GM13977 (cell line): Measurements from ENCODE around the gene COL11A1.

ENCODE experiments used
- DNase-seq: peaks from one replicate; pipeline ENCODE4 v3.0.0; 2012; ENCODE audit warnings: low spot score
- in situ Hi-C: fragments of 300-500 bp; cut with MboI; formaldehyde crosslinking; loops from one replicate; pipeline ENCODE4 v1.12.0; 2022; ENCODE audit warnings: low sequenced_read_pairs, low pct_unique_long_range_greater_than_20kb, mixed read lengths, inconsistent platforms; ENCODE audit not compliant: unreplicated experiment
- TF ChIP-seq, protein P1 (sequence below): IDR thresholded peaks from 2 replicates; pipeline ENCODE4 v1.5.1; 2012; ENCODE audit warnings: mild to moderate bottlenecking, control low read depth; ENCODE audit not compliant: insufficient read depth; ENCODE audit errors: extremely low read depth, missing control alignments

The COL11A1 gene

DNA sequence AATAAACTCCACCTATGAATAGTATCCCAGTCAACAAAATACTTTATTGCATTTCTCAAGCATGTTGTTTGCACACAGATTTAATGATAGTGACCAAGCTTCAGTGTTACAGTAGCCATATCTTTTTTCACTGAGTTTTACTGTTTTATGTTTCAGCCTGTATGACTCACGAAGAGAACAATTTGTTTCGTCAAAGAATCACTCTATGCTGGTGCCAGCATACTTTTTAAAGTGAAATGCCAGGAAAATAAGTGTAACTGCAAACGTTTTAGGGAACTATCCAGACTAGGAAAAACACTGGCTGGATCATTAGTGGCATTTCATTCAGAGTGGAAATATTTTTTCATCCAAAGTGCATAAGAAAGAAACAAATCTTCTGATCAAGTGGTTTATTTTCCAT lies 210.8 kb downstream of the COL11A1 start:
- in situ Hi-C loops = no loop called here
- TF ChIP-seq, protein P1, sequence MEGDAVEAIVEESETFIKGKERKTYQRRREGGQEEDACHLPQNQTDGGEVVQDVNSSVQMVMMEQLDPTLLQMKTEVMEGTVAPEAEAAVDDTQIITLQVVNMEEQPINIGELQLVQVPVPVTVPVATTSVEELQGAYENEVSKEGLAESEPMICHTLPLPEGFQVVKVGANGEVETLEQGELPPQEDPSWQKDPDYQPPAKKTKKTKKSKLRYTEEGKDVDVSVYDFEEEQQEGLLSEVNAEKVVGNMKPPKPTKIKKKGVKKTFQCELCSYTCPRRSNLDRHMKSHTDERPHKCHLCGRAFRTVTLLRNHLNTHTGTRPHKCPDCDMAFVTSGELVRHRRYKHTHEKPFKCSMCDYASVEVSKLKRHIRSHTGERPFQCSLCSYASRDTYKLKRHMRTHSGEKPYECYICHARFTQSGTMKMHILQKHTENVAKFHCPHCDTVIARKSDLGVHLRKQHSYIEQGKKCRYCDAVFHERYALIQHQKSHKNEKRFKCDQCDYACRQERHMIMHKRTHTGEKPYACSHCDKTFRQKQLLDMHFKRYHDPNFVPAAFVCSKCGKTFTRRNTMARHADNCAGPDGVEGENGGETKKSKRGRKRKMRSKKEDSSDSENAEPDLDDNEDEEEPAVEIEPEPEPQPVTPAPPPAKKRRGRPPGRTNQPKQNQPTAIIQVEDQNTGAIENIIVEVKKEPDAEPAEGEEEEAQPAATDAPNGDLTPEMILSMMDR = no peak
- DNase-seq = no peak

DNA sequence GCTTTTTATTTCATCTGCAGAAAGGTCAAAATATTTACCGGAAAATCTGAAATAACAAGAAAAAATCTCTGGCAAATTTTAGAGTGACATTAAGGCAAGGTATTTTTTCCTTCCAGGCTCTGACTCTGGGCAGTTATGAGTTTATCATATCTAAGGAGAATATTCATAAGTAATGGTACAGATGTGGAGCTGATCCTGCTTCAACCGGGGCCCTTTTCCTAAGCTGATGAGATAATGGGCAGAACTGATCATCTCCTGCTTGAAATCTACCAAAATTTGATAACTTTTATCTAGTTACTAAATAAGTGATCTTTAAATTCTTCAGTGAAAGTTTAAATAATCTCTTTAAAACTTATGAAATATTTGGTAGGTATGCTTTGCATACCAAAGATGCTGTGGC lies 211.6 kb downstream of the COL11A1 start:
- in situ Hi-C loops = no loop called here
- DNase-seq = no peak
- TF ChIP-seq, protein P1 = no peak

DNA sequence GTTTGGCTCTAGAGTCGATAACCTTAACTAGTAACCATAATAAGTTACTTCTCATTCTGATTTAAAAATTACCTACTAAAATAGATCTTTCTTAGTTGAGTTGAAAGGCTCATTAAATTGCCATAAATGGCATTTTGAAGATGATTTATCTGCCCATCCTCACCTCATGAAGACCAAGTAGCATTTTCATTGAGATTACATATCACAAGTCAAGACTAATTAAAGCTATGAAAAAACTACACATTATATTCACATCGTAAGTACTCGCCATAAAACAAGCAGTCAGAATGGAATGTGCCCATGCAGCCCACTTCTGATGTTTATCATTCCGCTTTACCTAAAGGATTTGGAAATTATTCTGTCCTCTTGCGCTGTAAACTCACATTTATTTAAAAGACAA lies 212.0 kb downstream of the COL11A1 start:
- TF ChIP-seq, protein P1 = no peak
- no peak for DNase-seq
- in situ Hi-C loops = no loop called here

GRCh38 chr1:102891868-102892625 lies 216.3 kb downstream of the COL11A1 start:
- TF ChIP-seq, protein P1 = no peak
- no peak for DNase-seq
- in situ Hi-C loops = no loop called here

DNA sequence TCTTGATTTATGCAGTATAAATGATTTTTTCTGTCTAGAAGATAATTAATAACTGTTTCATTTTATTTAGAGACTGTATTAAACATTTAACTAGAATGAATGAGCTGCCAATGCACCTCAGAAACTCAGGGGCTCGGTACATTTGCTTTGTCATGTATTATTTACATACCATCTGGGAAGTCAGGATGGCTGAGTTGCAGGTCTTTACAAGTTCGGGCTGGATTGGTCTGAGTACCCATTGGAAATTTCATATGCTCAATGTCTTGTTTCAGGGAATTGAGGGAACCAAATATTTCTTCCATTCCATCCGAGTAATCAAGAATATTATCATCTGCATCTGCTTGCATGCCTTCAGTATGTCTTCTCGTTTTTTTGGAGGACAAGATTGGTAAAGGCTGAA lies 221.7 kb downstream of the COL11A1 start:
- DNase-seq = no peak
- in situ Hi-C loops = no loop called here

GRCh38 chr1:102884238-102884637 lies 224.1 kb downstream of the COL11A1 start:
- in situ Hi-C loops = no loop called here
- TF ChIP-seq, protein P1 = no peak
- no peak for DNase-seq

More for the DNA sequence above, 221.7 kb downstream of the COL11A1 start:
- TF ChIP-seq, protein P1 = no peak
